Adrenal gland (tissue), 5 donors: ENCODE measurements around the gene AHNAK.

Experiments used
- CTCF ChIP-seq, 6 experiments: fragments of 450-650 bp in 4 of 6; fragments of 200-600 bp in 2 of 6; sonication (generic) in 1 of 6; IDR thresholded peaks; 1 replicate in 5 of 6; 2 replicates in 1 of 6; pipeline versions ENCODE4 v1.5.1 to v1.8.0; 2016 to 2021; ENCODE audit warnings: antibody characterized with exemption in 6 of 6, mild to moderate bottlenecking in 2 of 6, moderate library complexity in 1 of 6
- POLR2A ChIP-seq, 2 donors: fragments of 450-650 bp; IDR thresholded peaks; one replicate each; pipeline ENCODE4 v1.6.1; 2017; ENCODE audit warnings: antibody characterized with exemption in 2 of 2, mild to moderate bottlenecking in 2 of 2, moderate library complexity in 1 of 2
- donor health status: DM: no; HTN: no; CAD: no.

- TF ChIP-seq CTCF (IDR thresholded peaks at IDR 0.05) = peak; percentile 22 to 55 (median 44)
- peak in 1 of 2 donors; percentile 24 for TF ChIP-seq POLR2A (IDR thresholded peaks at IDR 0.05)
Measured at GRCh38 chr11:62508336-62509058, 38.1 kb downstream of the AHNAK start.
